GM19372 (cell line): Measurements from ENCODE around the gene SRPK2.

Source experiments
- ATAC-seq: cut with Tn5 transposase; IDR thresholded peaks from one replicate; pipeline ENCODE4 v1.9.1; 2021; ENCODE audit warnings: mild to moderate bottlenecking, low read depth, moderate library complexity; ENCODE audit not compliant: unreplicated experiment

Gene SRPK2

DNA sequence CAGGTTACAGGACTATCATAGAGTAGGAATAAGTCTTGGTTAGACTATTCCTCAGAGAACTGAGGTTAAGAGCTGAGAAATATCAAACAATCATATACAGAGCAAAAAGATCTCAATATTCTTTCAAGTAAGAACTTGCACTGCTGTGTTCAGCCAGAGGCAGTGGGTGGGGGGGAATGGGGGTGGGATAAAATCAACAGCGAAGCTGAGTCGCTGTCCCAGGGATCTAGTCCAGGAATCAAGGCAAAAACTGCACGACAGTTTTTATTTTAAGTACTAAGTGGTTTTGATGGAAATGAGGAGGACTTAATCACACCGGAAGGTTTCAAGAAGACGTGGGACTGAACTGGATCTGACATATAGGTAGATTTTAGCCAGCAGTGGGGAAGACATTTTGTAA, 159.1 kb downstream of the SRPK2 start:
- ATAC-seq, result no peak

DNA sequence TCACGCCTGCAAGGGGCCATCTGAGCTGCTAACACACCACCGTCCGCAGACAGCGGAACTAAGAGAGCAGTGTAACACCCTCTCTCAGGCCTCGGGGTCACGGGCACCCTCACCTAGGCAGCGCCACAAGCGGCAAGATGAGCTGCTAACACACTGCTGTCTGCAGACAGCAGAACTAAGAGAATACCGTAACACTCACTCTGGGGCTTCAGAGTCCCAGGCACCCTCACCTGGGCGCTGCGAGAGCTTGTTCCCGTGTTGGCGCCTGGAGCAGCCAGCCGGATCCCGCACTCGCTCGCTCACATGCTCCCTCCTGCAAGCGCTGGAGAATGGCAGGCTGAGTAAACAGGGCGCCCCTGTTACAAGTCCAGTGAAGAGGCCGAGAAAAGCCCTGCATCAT, 160.2 kb downstream of the SRPK2 start:
- ATAC-seq, result no peak

DNA sequence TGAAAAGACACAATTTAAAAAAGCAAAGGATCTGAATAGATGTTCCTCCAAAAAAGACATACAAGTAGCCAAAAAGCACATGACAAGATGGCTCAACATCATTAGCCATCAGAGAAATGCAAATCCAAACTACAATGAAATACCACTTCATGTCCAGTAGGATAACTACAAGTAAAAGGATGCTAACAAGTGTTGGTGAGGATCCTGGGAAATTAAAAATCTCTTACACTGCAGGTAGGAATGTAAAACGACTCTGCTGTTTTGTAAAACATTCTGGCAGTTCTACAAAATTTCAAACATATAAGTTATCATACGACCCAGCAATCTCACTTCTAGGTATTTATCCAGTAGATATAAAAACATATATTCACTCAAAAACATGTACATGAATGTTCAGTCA, 161.3 kb downstream of the SRPK2 start:
- ATAC-seq, result no peak

DNA sequence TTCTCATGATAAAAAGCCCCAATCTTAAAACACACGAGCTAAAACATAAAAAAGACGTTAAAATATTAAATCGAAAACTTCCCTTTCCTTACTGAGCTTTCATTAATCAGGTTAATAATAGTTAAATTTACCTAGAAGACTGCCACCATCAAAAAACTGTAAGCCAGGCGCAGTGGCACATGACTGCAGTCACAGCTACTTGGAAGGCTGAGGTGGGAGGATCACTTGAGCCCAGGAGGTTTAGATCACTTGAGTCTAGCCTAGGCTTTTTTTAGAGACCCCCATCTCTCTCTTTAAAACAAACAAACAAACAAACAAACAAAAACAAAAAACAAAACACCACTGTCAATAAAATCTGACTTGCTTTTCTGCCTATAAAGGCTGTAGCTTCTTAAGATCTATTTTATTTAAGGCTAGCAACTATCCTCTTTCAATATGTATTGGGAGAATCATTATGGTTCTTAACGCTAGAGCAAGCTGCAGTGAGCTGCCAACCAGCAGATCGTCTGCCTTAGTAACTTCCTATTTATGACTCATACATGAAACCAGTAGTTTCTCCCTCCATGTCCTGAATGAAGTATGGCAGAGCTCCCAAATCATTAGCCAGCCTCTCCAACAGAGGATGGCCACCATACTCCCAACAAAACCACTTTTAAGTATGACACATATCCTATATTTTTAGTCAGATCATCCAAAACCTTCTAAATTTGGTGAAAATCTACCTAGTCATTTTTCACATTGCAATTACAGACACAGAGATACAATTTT, 163.7 kb downstream of the SRPK2 start:
- ATAC-seq, result peak; percentile 65

DNA sequence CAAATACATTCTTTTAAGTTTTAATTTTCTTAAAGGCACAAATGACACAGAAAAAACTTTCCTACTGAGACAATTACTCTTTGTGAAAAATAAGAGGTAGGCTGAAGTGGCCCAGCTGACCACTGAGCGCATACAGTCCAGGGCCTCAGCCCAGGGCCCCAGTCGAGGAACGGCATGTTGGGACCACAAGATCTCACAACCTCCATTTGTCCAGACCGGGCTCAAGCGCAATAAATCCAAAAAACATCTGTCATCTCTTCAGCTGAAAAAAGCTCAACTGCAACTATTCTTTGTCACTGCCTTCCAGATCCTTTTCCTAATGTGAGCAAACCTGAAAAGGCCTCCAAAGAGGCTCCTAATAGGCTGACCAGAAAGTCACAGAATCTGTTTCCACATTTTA, 165.8 kb downstream of the SRPK2 start:
- no peak for ATAC-seq

DNA sequence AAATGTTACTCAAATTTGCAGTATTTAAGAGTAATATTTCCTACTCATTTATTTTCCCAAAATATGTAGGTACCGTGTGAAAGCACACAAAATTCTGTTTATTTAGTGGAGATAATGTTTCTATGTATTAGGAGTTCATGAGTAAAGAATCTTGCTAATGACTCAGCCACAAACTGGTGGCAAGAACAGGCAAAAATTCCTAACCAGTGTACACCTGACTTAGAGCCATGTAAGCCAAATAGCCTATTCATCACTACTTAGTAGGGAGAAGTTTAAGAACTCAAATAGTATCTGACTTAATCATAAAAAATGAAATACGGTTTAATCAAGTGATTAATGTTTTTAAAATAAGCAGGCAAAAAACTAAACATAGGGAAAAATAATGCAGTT, 169.0 kb downstream of the SRPK2 start:
- no peak for ATAC-seq

DNA sequence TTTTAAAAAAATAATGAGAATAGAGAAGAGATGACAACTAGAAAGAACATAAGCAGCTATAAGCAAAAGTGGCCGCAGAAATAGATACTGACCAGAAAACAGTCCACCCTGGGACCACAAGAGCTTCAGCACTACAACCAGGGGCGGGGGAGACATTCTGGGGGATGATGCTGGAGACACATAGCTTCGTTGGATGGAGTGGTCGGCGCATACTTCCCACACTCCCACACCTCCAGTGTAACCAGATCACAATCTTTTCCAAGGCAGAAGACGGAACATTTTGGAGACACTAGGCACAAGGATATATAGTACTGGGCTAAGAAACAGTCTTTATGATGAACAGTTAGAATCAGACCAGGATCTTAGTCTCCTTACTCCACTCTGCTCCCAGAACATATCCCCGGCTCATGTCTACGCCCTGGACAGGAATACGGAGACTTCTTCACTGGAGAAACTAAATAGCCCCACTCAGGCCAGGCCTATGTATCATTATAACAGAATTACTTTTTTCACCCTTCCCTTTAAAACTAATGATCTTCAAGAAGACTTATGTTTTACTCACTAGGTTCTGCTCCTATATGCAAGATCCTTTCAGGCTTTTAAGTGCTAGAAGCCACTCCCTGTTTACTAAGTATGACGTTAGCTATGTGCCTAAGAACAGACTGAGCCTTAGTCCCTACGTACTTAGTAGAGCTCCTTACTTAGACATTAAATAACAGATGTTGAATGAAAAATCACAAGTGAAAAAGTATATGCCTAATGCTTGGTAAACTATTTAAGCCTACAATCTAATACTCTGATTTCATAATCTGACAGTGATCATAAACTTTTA, 169.6 kb downstream of the SRPK2 start:
- ATAC-seq, result no peak

DNA sequence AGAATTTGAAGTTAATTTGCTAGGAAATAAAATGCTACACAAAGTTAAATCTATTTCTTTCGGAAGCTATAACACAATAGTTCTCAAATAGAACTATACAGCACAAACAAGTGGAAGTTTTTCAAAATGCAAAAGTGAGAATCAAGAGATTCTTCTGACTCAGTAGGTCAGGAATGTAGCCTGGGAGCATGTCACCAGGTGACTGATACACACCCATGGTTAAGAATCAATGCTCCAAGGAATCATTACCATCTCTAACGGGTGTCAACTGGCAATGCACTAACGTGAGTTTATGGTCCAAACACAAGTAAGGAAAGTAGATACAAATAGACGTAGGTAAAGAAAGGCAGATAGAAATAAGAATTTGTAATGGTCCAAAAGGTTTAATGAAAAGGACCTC, 170.5 kb downstream of the SRPK2 start:
- no peak for ATAC-seq

DNA sequence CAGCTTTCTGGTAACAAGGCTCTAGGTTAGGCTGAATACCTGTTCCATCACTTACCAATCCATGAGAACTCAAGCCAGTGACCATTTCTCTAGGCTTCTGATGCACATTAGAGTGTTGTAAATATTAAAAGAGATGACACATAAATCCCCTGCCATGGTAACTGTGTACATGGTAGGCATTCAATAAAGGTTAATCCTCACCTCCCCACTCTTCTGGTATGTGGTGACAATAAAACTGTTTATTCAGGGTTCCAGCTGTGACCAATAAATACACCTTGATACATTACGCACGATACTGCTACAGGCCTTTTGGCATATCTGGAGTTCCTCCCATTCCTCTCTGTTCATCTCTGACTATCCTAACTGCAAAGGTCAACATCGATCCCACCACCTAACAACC, 171.9 kb downstream of the SRPK2 start:
- ATAC-seq, result no peak

DNA sequence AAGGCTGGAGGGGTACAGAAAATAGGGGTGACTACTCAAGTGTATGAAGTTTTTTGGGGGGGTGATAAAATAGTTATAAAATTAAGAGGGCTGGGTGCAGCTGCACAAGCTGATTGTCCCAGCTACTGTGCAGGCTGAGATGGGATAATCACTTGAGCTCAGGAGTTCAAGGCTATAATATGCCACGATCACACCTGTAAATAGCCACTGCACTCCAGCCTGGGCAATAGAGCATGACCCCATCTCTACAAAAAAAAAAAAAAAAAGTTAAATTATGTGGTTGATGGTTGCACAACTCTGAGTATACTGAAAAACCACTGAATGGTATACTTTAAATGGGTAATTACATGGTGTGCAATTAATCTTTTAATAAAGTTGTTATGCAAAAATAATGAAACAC, 172.9 kb downstream of the SRPK2 start:
- no peak for ATAC-seq

DNA sequence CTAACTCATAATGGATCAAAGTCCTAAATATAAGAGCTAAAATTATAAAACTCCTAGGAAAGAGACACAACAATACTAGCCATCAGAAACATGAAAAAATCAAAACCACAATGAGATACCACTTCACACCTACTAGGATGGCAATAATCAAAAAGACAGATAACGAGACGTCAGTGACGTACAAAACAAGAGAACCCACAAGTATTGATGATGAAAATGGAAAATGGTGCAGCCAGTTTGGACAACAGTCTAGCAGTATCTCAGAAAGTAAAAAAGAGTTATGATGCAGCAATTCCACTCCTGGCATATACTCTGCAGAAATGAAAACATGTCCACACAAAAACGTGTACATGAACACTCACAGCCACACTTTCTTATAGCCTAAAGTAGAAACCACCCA, 173.5 kb downstream of the SRPK2 start:
- ATAC-seq, result no peak

DNA sequence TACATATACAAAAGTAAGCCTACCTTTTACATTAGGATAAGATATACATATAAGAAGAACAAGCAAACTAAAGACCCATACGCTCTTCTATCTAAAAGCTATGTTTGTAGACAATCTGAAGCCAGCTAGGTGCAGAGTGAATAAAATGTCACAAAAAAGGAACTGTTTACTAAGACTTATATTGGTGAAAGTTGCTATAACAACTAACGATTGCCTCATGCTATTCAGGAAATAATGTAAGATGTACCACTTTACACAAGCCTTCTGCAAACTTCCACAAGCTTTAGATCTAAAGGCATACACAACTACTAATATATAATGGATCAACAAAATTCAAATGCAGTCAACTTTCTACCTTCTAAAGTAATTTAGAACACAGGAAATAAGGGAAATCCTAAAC, 175.1 kb downstream of the SRPK2 start:
- no peak for ATAC-seq

DNA sequence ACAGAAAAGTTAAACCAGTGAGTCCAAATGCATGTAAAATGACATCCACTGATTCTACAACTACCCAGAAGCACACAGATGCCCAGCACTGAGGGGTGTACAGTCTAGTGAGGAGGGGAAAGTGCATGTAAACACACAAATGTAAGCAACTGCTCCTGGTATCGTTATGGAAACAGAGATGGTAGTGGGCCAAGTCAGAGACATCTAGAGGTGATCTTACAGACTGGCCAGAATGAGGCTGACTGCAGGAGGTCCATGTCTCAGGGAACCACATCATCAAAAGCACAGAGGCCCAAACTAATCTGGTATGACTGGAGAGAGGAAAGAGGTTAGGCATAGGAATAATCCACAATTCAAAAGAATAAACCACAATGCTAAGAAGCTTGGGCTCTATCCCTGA, 176.5 kb downstream of the SRPK2 start:
- ATAC-seq, result no peak

DNA sequence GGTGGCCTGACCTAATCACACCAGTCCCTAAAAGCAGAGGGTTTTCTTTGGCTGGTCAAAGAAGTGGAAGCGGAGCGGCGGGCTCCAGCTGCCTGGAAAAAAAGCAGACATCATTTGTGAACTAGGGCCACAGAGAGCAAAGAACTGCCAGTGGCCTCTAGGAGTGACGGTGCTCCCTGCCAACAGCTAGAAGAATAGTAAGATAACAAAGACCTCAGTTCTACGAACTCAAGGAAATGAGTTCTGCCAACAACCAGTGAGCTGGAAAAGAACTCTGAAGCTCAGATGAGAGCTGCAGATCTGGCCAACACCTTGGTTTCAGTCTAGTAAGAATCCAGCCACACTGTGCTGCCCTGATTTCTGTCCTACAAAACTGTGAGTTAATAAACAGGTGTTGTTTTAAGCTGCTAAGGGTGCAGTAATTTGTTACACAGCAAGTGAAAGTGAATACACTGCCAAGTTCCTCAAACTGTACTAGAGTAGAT, 178.0 kb downstream of the SRPK2 start:
- peak; percentile 85 for ATAC-seq

DNA sequence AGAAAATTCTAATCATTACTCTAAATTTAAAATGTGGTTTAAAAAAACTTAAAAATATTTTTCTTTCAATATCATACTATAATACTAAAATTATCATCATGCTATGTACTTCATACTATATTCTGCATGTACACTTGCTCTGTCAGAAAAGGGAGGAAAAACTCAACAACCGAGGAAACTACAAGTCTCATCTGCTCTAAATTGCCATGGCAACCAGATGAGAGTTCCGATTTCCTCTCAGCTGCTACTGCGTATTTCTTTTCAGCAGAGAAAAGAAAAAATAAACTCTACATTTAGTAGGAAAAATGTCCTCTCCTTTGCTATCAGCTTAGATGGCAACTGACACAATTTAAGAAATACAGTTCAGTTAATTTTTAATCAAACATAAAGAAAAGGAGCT, 178.9 kb downstream of the SRPK2 start:
- ATAC-seq, result no peak

DNA sequence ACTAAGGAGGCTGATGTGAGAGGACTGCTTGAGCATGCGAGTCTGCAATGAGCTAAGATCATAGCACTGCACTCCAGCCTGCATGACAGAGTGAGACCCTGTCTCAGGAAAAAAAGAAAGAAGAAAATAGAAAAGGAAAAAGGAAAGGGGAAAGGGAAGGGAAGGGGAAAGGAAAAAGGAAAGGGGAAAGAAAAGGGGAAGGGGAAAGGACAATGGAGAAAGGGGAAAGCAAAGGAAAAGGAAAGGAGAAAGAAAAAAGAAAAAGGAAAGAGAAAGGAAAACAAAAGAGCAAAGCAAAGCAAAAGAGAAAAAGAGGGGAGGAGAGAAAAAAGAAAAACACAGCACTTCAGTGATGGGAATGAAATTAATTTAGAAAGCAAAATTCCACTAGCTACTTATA, 179.3 kb downstream of the SRPK2 start:
- ATAC-seq, result no peak

DNA sequence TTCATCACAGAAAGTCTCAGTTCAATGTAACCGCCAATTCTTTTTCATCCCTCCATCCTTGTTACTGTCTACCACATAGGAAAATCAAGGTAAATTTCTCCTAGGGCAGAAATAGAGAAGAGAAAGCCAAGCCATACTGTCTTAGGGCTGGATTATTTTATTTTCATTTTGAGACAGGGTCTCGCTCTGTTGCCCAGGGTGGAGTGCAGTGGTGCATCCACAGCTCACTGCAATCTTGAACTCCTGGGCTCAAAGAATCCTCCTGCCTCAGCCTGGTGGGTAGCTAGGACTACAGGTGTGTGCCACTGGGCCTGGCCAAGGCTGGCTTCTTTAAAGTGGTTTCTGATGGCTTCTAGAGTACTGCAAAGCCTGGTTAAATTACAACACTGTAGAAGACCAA, 181.7 kb downstream of the SRPK2 start:
- ATAC-seq, result no peak

DNA sequence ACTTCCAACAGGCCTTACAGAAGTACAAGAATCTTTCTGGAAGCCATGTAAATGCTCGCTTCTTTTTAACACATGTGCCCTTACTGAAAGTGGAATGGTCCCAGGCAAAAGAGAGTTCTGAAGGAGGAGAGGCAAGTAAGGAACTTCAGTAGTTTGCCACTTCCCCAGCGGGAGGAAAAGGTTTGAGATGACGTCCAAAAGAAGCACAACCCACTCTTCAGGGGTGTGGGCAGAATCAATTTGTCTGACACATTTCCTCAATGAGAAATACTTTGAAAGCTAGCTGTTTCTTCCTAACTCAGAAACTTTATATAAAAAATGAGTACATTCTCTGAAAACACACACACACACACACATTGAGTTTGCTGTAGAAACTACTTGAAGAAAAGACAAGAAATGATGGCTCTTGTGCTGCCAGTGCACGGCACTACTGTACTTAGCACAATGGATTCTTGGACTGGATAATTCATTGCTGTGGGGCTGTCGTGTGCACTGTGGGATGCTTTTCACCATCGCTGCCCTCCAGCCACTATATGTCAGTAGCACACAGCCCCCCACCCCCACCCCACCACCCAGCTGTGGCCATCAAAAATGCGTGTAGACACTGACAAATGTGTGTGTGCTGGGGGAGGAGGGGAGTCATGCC, 183.0 kb downstream of the SRPK2 start:
- no peak for ATAC-seq

DNA sequence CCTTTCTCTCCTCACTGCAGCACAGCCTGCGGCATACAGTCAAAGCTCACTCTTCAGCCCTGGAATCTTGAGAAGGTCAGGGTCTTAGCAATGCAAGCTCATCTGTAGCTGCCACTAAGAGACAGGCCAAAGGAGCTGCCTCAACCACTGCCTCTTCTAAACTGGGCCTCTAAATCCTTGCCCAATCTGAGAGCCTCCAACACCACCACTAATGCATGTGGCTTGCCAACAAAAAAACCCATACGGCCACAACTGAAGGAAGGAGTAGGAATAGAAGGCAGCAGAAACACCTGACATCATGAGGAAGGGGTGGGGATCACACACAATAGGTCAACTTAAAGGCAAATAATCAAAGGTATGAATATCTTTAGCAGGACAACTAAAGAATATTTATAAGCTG, 183.8 kb downstream of the SRPK2 start:
- no peak for ATAC-seq

DNA sequence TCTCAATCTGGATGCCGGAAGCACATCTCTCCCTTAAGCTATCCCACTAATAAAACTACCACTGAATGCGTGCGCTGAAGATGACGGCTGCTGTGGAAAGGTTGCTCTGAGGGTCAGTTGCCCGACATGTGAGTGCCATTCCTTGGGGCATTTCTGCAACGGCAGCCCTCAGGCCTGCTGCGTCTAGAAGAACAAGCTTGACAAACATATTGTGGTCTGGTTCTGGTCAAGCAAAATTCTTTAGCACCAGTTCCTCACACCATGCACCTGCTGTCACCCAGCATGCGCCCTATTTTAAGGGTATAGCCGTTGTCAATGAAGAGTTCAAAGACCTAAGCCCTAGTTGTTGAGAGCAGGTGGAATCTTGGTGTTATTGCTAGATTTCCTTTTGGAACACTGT, 184.2 kb downstream of the SRPK2 start:
- no peak for ATAC-seq

DNA sequence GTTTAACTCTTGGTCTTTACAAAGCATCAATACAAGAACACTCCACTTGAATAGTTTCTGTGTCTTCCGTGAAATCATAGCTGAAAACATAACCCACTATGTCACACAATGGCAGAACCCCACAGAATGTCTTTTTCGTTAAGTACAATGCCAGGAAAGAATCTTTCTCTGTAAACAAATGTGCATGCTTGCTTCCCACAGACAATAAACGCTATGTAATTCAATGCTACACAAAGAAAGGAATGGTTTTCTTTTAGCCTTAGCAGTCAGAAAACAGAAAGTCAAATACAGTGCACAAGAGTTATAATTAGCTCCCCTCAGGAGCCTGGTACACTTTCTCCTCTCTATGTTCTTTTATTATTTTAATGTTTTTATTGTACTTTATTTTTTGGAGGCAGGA, 186.1 kb downstream of the SRPK2 start:
- no peak for ATAC-seq
